Measurements from ENCODE around the gene IRF6. TPM values are rescaled to one million over a fixed set of nuclear protein-coding genes. Genes with fewer than 3 reads are reported as not detected.

Gene IRF6
- total and polyA plus RNA-seq, 2 donors (not counting 1 experiment from before 2014, with no cell fraction given): 0.18 to 1.1 TPM

- Mint-ChIP-seq H3K4me1 (peaks cover 22% of the 10 kb centered on the region), H3K4me3 (no peak overlapping the region), H3K27me3 (peaks cover 24% of the 10 kb centered on the region), H3K9me3 (ENCODE audit: insufficient read depth) (peaks cover 2% of the 10 kb centered on the region), H3K27ac (no peak overlapping the region)
- peaks cover 14 to 20% of the 10 kb centered on the region in 2 donors for H3K4me1 ChIP-seq (ENCODE audit: control insufficient read depth in 2 of 2, insufficient read depth in 2 of 2, low read length in 2 of 2)
- no peak overlapping the region for H3K4me2 ChIP-seq (replicated peaks; ENCODE audit: low read depth, low read length, poor library complexity, severe bottlenecking)
- whole genome bisulfite sequencing (ENCODE audit: insufficient coverage): 67% methylated on average over 1 of the region's 2 CpGs
- no peak for DNase-seq
- intact Hi-C loops (cut with micrococcal nuclease): no loop called here
- peaks cover 4% of the 10 kb centered on the region for H3K79me2 ChIP-seq (ENCODE audit: control insufficient read depth, insufficient read depth, low read length)
- ChIA-PET CTCF (interaction anchor here (0.7 to 5.0 kb wide), 6 partner anchors 15 to 40 kb away, joined by 3 to 31 read pairs (median 6); partner anchors contain the start of gene UTP25), POLR2A (no interaction called here)
- peaks cover 0 to 3% (median 0%) of the 10 kb centered on the region in 3 donors for H3K9me3 ChIP-seq (ENCODE audit: control extremely low read depth in 1 of 3, control insufficient read depth in 2 of 3, insufficient read depth in 1 of 3, low read length in 2 of 3)
- H3K9ac ChIP-seq (ENCODE audit: low read length): no peak overlapping the region
- no peaks in the 10 kb centered on the region for H4K20me1 ChIP-seq (ENCODE audit: control insufficient read depth, insufficient read depth, low read length, poor library complexity, severe bottlenecking)
- no peak for TF ChIP-seq CTCF (IDR thresholded peaks at IDR 0.05)
- H3K27me3 ChIP-seq (replicated peaks in 1 of 4; ENCODE audit: control extremely low read depth in 1 of 4, control insufficient read depth in 3 of 4, insufficient read depth in 4 of 4, low read length in 3 of 4): peaks cover 0 to 20% (median 8%) of the 10 kb centered on the region in 4 experiments
- H3K4me3 ChIP-seq (ENCODE audit: control extremely low read depth in 1 of 5, extremely low read depth in 1 of 5, insufficient read depth in 1 of 5, low read depth in 2 of 5, low read length in 4 of 5): no peak overlapping the region
- no peak for ATAC-seq (ENCODE audit: low read depth)
- peaks cover 0 to 6% of the 10 kb centered on the region in 2 experiments for H3K36me3 ChIP-seq (replicated peaks in 1 of 2; ENCODE audit: control extremely low read depth in 1 of 2, control insufficient read depth in 1 of 2, extremely low read depth in 1 of 2, insufficient read depth in 2 of 2, low read length in 1 of 2)
- no peak overlapping the region for H3K27ac ChIP-seq (ENCODE audit: low read length in 2 of 2)
- H2AFZ ChIP-seq (ENCODE audit: insufficient read depth, low read depth, low read length, poor library complexity, severe bottlenecking): no peak overlapping the region
Observed at GRCh38 chr1:209787551-209787950, 18.4 kb downstream of the IRF6 start.

GRCh38 chr1:209786146-209786545 lies 19.8 kb downstream of the IRF6 start:
- Histone ChIP-seq H3K4me2 (replicated peaks; ENCODE audit: low read depth, low read length, poor library complexity, severe bottlenecking) (no peak overlapping the region), H3K4me1 (ENCODE audit: control insufficient read depth in 2 of 2, insufficient read depth in 2 of 2, low read length in 2 of 2) (peaks cover 14 to 20% of the 10 kb centered on the region in 2 donors), H3K9me3 (ENCODE audit: control extremely low read depth in 1 of 3, control insufficient read depth in 2 of 3, insufficient read depth in 1 of 3, low read length in 2 of 3) (peaks cover 0 to 3% (median 0%) of the 10 kb centered on the region in 3 donors), H3K27ac (ENCODE audit: low read length in 2 of 2) (no peak overlapping the region), H3K4me3 (ENCODE audit: control extremely low read depth in 1 of 5, extremely low read depth in 1 of 5, insufficient read depth in 1 of 5, low read depth in 2 of 5, low read length in 4 of 5) (no peak overlapping the region), H2AFZ (ENCODE audit: insufficient read depth, low read depth, low read length, poor library complexity, severe bottlenecking) (no peak overlapping the region), H3K79me2 (ENCODE audit: control insufficient read depth, insufficient read depth, low read length) (peaks cover 4% of the 10 kb centered on the region), H3K36me3 (replicated peaks in 1 of 2; ENCODE audit: control extremely low read depth in 1 of 2, control insufficient read depth in 1 of 2, extremely low read depth in 1 of 2, insufficient read depth in 2 of 2, low read length in 1 of 2) (peaks cover 0 to 17% of the 10 kb centered on the region in 2 experiments), H4K20me1 (ENCODE audit: control insufficient read depth, insufficient read depth, low read length, poor library complexity, severe bottlenecking) (no peaks in the 10 kb centered on the region), H3K27me3 (replicated peaks in 1 of 4; ENCODE audit: control extremely low read depth in 1 of 4, control insufficient read depth in 3 of 4, insufficient read depth in 4 of 4, low read length in 3 of 4) (peaks cover 0 to 20% (median 5%) of the 10 kb centered on the region in 4 experiments), H3K9ac (ENCODE audit: low read length) (no peak overlapping the region)
- peaks cover 25% of the 10 kb centered on the region for H3K4me1 Mint-ChIP-seq
- ATAC-seq (ENCODE audit: low read depth): no peak
- DNase-seq: no peak
- ChIA-PET CTCF (interaction anchor here (4.7 to 5.0 kb wide), 2 partner anchors 18 to 37 kb away, joined by 20 to 31 read pairs; no protein-coding TSS in a partner anchor), POLR2A (no interaction called here)
- H3K4me3 Mint-ChIP-seq: no peak overlapping the region
- TF ChIP-seq EZH2 (IDR thresholded peaks at IDR 0.05; ENCODE audit: borderline replicate concordance, insufficient read depth, low read depth, low read length, poor library complexity, severe bottlenecking): no peak
- TF ChIP-seq CTCF (IDR thresholded peaks at IDR 0.05): no peak
- peaks cover 19% of the 10 kb centered on the region for H3K27me3 Mint-ChIP-seq
- peaks cover 2% of the 10 kb centered on the region for H3K9me3 Mint-ChIP-seq (ENCODE audit: insufficient read depth)
- peak overlapping the region; percentile 5 for H3K27ac Mint-ChIP-seq
- intact Hi-C loops (cut with micrococcal nuclease): no loop called here
- WGBS (ENCODE audit: insufficient coverage): 55% methylated on average over 3 of the region's 4 CpGs

Measured in B cell (primary cell).